Measurements from ENCODE around the gene LRP1-AS.
A peak's percentile ranks its signal among the peaks of the same experiment; 100 is the strongest.

LRP1-AS gene

GRCh38 chr12:57146961-57147944 lies at the start of gene LRP1-AS:
TSS of gene LRP1-AS (minus strand) at chr12:57147619.
- no peak for DNase-seq

DNA sequence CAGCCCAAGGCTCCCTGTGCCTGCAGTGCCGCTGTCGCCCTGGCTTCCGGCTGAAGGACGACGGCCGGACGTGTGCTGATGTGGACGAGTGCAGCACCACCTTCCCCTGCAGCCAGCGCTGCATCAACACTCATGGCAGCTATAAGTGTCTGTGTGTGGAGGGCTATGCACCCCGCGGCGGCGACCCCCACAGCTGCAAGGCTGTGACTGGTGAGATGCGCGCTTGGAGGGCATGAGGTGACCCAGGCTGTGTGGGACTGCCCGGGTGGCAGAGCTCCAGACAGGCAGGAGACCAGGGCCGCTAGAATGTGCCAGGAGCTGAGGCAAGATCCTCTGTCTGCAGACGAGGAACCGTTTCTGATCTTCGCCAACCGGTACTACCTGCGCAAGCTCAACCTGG lies 49.5 kb upstream of the LRP1-AS start:
- DNase-seq = no peak

GRCh38 chr12:57196439-57196838 lies 49.0 kb upstream of the LRP1-AS start:
- no peak for DNase-seq

GRCh38 chr12:57195611-57196371 lies 48.4 kb upstream of the LRP1-AS start:
- DNase-seq = no peak

DNA sequence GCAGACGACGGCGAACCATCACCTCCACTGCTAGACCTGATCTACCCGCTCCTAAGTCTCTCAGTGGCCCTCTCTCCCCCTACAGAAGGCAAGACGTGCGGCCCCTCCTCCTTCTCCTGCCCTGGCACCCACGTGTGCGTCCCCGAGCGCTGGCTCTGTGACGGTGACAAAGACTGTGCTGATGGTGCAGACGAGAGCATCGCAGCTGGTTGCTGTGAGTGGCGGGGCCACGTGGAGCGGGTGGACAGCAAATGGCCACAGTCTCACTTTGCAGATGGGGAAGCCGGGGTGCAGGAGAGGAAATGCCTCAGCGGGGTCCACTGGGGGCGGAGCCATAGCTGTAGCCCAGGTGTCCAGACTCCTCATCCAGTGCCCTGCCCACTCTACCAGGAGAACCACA lies 47.8 kb upstream of the LRP1-AS start:
- DNase-seq = no peak

GRCh38 chr12:57194253-57194652 lies 46.8 kb upstream of the LRP1-AS start:
- DNase-seq = no peak

DNA sequence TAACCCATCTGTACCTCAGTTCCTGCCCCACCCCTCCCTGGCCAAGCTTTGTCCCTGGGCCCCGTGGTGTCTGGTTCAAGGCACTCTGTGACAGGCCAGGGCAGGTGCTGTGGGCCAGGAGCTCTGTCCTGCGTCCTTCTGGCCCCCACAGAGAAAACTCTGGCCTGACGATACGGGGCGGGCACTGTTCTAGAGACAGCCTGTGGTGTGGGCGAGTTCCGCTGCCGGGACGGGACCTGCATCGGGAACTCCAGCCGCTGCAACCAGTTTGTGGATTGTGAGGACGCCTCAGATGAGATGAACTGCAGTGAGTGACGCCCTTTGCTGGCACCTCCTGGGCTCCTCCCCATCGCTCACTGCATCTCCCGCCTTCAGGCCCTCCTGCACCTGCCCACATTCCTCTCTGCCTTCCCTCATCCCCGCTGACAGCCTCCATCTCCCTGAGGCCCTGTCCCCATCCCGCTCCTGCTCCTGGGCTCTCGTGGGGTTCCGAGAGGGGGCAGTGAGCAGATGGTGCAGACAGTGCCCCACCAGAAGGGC lies 46.4 kb upstream of the LRP1-AS start:
- no peak for DNase-seq

DNA sequence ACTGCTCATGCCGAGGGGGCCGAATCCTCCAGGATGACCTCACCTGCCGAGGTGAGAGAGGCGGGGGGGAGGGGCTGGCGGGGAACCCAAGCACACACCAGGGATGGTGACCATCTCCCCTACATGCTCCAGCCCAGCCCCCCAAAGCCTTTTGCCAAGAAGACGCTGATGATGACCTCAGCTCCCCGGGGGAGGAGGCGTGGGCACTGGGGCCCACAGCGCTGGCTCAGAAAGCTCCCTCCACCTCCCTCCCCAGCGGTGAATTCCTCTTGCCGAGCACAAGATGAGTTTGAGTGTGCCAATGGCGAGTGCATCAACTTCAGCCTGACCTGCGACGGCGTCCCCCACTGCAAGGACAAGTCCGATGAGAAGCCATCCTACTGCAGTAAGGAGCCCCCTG lies 45.5 kb upstream of the LRP1-AS start:
- no peak for DNase-seq

DNA sequence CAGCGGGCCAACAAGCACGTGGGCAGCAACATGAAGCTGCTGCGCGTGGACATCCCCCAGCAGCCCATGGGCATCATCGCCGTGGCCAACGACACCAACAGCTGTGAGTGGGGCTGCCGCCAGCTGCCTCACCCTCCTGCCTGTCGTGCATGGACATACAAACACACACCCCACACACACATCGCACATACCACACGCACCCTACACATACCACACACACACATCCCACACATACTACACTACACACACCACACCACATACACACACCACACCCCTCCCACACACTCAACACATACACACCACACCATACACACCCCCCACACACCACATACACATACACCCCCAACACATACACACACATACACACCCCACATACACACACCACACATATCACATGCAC lies 44.0 kb upstream of the LRP1-AS start:
- DNase-seq = no peak

GRCh38 chr12:57190821-57191220 lies 43.4 kb upstream of the LRP1-AS start:
- DNase-seq = no peak

DNA sequence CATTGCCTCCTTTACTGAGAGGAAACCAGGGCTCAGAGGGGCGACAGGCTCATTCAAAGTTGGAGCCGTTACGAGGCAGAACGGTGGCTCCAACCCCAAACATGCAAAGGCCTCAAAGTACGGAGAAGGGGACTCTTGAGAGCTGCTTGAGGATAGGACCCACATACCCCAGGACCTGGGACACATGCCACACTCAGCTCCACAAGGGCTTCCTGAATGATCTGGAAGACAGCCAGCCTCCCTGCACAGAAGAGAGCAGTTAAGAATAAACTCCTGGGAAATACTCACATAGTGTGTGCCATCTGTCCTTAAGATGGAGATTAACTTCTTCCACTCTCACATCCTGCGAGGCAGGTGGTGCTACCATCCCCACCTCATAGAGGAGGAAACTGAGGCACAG lies 42.6 kb upstream of the LRP1-AS start:
- no peak for DNase-seq

DNA sequence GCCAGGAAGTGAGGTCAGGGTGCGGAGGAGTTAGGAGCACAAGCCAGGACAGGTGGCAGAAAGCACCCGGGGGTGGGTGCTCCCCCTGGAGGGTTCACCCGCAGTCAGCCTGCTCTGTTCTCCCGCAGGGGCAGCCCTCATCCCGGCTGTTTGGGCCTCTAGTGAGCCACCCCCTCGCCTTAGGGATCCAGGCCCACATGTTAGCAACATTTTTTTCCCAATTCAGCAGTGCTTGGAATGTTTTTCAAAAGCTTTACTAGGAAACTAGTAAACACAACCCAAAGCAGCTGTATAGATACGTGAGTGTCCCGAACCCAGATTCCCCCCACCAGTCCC lies 40.6 kb upstream of the LRP1-AS start:
- DNase-seq = no peak

DNA sequence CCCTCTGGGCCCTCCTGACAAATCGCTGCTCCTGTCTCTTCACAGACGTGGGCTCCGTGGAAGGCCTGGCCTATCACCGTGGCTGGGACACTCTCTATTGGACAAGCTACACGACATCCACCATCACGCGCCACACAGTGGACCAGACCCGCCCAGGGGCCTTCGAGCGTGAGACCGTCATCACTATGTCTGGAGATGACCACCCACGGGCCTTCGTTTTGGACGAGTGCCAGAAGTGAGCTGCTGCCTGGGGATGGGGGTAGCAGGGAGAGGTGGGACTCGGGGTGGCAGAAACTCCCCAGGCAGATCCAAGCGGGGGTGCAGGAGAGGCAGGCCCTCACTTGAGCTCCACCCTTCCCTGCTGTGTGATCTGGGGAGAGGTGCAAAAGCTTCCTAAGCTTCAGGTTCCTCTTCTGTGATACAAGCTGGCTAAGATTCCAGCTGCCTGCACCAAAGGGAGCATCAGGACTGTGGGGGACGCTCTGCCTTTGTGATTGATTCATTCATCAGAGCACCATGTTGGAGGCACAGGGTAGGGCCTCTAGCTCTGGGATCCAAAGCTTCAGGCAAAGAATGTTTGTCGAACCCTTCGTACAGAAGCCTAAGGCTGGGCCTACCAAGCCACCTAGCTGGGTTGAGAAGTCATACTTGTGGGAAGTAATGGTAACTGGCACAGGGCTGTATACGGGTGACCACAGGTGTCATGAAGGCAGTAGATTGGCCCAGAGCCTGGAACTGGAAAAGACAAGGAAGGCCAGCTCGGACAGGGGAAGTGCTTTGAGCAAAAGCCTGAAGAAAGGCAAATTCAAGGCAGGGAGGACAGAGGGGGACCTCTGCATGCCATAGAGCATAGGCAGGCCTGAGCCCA lies 40.0 kb upstream of the LRP1-AS start:
- DNase-seq = no peak

- DNase-seq = no peak
These were observed 38.6 kb upstream of the LRP1-AS start for GRCh38 chr12:57185906-57186508.

DNA sequence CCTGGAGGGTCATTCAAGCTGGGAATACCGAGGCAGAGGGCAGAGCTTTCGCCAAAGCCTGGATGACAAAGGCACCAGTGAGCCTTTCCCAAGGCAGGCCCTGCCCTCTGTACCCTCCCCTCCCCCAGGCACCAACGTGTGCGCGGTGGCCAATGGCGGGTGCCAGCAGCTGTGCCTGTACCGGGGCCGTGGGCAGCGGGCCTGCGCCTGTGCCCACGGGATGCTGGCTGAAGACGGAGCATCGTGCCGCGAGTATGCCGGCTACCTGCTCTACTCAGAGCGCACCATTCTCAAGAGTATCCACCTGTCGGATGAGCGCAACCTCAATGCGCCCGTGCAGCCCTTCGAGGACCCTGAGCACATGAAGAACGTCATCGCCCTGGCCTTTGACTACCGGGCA lies 38.0 kb upstream of the LRP1-AS start:
- no peak for DNase-seq

- DNase-seq = no peak
These were observed 36.7 kb upstream of the LRP1-AS start for GRCh38 chr12:57183939-57184725.

- peak; percentile 81 for DNase-seq
These were observed 35.6 kb upstream of the LRP1-AS start for GRCh38 chr12:57182918-57183575.

- DNase-seq = no peak
These were observed 34.2 kb upstream of the LRP1-AS start for GRCh38 chr12:57181561-57182155.

GRCh38 chr12:57181072-57181471 lies 33.7 kb upstream of the LRP1-AS start:
- no peak for DNase-seq

DNA sequence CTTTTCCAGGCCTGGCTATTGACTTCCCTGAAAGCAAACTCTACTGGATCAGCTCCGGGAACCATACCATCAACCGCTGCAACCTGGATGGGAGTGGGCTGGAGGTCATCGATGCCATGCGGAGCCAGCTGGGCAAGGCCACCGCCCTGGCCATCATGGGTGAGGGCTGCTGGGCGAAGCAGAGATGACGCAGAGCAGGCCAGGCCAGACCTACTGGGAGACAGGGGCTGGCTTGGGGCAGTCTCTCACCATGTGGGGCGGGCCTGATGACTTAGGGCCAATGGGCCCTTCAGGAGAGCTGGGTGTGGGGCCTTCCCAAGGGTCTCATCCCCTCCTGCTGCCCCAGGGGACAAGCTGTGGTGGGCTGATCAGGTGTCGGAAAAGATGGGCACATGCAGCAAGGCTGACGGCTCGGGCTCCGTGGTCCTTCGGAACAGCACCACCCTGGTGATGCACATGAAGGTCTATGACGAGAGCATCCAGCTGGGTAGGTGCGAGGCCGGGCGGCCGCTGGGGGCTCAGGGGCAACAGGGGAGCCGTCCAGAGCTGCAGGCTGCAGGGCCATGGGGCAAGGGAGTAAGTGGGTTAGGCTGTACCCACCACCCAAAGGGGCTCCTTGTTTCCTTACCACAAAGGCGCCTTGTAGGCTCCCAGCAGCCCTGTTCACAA lies 33.0 kb upstream of the LRP1-AS start:
- DNase-seq = no peak

All from activated CD4-positive, alpha-beta T cell treated with anti-CD3 and anti-CD28 coated beads, Interleukin-2, amount 50 U/mL, for 1 hour (primary cell).